ENCODE results near the gene CYTH1.

The CYTH1 gene, protein sequence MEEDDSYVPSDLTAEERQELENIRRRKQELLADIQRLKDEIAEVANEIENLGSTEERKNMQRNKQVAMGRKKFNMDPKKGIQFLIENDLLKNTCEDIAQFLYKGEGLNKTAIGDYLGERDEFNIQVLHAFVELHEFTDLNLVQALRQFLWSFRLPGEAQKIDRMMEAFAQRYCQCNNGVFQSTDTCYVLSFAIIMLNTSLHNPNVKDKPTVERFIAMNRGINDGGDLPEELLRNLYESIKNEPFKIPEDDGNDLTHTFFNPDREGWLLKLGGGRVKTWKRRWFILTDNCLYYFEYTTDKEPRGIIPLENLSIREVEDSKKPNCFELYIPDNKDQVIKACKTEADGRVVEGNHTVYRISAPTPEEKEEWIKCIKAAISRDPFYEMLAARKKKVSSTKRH

DNA sequence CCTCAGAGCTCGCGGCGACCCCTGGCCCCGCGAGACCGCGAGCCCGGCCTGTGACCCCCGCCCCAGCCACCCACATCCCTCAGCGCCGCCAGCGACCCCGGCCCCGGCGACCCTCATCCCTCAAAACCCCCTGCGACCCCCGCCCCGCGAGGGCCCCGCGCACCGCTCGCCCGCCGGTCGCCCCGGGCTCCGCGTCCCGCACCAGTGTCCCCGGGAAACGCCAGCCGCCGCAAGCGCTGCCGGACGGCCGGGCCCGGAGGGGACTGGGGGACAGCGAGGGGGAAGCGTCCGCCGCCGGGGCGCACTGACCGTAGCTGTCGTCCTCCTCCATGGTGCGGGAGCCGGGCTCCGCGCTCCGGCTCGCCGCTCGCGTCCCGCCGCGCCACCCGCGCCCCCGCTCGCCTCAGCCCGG is at the start of gene CYTH1:
TSS of gene CYTH1 (minus strand) at position 381 of the 412 bp plus-strand sequence. CDS start at position 331, 50 bp downstream.
- DNase-seq, result no peak

DNA sequence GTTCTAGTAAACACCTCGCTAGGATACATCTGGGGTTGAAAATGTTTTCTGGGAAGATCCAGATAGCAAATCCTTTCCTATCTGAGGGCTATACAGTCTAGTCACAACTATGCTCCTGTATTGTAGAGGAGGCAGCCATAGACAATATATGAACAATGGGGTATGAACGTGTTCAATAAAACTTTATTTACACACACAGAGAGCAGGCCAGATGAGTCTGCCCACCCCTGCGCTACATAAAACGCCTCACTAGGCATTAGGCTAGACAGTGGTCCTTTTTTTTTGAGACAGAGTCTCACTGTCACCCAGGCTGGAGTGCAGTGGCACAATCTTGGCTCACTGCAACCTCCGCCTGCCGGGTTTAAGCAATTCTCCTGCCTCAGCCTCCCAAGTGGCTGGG is 47.4 kb upstream of the CYTH1 start:
- no peak for DNase-seq

DNA sequence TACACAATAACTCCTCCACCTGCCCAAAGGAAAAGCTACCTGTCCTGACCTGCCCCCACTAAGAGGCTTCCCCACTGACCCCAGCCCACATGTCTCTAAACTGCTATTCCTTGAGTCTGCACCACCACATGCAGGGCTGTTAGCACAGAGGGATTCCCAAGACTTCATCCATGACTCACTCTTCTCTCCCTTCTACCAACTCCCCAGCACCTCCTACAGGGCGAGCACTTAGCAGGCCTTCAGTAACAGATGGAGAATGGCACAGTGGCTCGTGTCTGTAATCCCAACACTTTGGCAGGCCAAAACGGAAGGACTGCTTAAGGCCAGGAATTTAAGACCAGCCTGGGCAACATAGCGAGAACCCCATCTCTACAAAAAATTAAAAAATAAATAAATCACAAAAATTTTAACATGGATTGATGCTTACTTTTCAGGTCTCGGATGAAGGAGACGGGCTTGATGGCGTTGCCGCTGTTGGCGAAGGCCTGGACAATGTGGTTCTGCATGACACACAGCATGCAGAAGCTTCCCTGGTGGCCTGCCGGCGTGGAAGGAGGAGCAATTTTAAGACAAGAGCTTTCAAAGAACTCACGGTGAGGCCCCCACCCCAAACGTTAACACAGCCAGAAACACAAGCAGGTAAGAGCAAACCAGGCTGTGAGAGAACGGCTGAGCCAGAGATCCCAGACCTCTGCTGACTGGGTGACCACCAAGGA is 46.6 kb upstream of the CYTH1 start:
- no peak for DNase-seq

DNA sequence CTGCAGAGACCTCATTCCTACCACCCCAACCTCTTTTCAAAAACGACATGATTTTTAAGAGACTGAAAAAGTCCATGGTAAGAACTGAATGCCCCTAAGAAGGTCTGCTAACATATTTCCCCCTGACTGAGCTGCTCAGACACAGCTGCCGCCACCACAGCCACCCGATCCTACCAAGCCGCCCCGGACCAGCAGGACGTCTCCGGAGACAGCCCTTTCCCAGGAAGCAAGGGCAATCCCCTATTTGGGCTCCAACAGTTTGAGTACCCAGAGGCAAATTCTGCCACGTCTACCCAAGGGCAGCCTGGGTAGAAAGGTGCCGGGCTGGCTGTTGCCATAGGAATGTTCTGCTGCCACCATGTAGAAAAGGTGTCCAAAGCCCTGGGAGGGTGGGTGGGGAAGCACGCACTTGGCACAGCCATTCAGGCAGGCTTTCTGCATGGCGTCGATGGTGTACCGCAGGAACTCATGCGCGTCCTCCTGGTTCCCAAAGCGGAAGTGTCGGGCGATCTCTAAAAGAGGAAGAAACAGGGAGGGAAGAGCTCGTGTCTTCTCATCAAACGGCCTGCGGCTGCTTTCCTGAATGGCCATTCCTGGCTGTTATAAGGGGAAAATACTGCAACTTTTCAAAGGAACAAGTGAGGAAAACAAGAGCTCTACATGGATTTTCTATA is 44.9 kb upstream of the CYTH1 start:
- no peak for DNase-seq

DNA sequence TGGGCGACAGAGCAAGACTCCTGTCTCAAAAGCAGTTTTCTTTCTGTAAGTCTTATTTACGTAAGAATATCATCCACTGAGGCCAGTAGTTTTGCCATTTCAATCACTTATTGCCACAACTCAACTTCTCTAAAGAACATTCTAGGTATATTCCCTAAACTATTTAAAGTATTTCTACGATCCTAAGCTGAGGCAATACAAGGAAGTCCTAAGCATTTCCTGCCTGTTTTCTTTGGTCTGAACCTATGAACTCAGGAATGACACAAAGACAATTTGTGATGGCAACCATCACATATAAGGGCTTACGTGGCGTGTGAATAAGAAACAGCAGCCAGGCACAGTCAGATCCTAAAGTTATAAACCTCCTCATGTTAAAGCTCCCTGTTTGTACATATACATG is 44.3 kb upstream of the CYTH1 start:
- DNase-seq, result no peak

DNA sequence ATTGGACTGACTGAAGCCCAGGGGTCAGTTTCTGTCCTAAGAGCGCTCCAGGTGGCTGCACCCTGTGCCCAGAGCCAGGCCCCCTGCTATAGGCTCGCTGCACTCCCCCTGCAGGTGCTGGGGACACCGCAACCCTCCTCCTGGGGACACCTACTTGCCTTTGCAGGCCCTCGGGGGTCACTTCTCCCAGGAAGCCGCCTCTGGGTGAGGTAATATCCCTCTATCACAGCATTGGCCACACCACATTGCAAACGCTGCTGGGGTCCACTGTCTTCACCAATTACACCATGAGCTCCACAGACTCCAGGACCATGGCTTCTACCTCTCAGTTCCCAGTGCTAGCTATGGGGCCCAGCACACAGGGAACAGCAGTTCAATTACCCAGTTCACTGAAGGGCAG is 43.6 kb upstream of the CYTH1 start:
- DNase-seq, result no peak

DNA sequence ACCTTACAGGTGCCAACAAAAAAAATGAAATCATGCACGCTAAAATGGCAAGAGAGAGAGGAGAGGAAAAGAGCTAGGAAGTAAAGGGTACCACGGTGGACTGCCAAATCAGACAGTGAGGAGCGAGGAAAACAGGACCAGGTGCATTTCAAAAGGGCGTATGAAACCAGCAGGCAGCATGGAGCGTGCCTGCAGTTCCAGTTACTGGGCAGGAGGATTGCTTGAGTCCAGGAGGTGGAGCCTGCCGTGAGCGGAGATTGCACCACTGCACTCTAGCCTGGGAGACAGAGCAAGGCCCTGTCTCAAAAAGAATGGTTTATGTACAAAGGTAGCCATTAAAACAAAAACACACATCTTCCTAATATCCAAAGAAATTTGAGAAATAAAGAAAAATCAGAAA is 42.2 kb upstream of the CYTH1 start:
- no peak for DNase-seq

DNA sequence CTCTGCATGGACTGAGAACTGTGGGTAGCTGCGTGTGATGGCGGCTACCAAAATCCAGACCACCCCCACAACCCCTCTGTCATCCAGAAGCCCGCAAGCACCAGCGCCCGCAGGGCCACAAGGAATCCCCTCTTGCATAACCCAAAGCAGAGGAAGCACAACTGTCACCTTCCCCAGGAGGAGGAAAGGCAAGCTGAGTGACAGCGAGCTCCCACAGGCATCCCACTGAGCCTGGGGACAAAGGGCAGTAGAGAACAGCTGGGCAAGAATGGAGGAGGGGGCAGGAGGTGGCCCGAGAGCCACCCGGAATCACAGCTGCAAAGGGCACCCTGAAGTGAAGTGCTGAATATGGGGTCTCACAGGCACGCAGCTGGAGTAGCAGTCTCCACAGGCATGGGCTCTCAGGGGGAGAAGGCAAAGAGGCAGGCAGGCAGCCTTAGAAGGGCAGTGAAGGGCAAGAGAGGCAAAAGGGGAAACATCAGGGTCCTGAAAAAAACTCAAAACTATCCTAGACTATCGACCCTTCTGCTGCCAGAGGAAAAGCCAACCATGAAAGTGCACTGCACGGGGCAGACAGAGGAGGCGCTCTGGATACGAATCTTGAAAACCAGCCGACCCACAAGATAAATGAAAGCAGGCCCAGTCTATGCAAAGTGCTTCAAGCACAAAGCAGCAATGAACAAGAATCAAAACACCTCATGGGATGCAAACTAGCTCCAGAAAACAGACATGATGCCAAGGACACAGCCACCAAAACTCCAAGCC is 41.4 kb upstream of the CYTH1 start:
- DNase-seq, result no peak

DNA sequence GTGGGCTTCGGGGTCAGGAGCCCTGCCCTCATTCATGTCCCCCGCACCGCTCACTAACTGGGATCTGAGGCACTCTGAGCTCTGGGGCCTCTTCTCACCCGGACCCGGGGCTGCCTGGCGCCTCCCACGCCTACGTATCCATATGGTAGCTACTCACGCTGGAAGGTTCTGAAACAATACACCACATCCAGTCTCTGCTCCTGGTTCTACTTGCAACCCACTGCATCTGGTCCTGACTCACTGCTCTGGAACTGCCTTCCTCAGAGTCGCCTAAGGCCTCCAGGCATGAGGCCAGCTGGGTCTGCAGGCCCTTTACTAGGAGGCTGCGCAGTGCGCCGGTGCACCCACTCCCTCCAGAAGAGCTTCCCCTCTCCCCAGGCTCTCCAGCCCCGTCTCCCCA is 40.5 kb upstream of the CYTH1 start:
- no peak for DNase-seq

DNA sequence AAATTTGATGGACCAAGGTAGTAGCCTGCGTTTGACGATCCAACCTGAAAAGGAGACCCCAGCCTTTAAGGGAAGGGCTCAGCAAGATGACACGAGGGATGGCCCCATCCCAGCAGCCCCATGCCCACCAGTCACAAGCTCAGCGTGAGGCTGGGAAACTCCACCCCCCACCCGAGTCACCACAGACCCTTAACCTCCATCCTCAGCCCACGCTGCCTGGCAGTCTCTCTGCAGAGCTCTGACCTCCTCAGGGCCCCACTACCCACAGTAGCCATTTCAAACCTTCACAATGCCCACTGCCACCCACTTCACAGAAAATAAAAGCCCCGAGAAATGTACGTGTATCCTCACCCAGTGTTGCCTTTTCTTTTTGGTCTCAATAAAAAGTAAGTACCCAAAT is 39.9 kb upstream of the CYTH1 start:
- no peak for DNase-seq

DNA sequence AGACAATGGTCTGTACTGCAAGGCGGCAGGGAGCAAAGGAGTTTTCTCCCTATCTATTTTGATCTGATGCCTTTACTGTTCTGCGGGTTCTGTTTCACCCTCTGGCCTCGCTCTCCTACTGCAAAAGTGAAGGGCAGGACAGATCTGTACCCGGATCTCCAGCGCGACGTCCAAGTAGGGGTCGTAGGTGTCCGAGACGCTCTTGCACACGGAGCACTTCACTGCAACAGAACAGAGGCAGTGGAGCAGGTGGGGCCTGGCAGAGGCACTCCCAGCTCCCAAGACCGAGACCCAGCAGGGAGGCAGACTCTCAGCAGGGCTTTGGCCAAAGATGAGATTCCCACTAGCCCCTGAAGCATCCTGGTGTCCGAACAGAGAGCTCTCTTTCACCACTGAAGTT is 38.8 kb upstream of the CYTH1 start:
- DNase-seq, result no peak

DNA sequence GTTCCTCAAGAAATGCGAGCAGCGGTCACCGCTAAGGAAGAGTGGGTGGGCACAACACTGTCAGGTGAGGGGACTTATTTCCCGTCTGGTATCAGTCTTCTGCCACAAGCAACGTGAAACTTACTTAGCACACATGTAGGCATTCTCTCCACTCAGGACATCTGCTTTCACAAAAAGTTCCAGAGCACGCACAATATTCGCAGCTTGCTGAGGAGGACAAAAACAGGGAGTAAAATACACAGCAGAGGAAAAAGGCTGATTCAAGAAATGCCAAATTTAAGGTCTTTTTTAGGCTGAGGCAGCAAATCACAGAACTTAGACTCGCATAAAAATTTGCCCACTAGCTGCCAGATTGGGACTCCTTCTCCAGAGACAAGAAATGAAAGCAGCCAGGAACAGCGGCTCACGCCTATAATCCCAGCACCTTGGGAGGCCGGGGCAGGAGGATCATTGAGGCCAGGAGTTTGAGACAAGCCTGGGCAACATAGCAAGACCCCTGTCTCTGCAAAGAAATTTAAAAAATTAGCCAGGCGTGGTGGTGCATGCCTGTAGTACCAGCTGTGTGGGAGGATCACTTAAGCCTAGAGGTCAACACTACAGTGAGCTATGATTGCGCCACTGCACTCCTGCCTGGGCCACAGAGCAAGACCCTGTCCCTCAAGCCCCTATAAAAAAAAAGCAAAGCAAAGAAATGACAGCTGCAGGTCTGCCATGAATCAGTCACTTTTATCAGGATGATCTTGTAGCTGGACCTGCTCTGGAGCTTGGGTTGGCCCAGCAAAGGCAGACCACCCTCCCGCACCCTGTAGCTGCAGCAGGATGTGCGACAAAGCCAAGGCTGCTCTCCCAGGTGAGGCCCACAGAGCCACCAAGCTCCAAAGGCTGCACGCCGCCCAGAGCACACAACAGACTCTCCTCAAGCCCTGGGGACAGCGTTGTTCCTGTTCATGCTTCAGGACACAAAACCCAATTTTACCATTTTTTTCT is 38.0 kb upstream of the CYTH1 start:
- DNase-seq, result no peak

DNA sequence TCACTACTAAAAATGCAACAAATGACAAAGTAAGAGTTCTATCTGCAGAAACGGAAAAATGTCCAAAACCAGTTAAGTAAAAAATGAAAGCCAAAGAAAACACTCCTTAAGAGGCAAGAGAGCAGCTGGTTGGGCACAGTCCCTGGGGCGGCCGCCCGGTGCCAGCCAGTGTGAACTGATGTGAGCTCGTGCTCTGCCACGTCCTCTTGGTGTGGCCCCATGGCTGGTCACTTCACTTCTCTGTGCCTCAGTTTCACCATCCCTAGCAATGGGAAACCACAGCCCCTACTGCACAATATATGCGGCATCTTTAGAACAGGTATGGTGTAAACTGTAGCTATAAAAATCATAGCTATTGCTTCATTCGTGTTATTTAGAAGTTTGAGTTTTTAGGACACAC is 37.3 kb upstream of the CYTH1 start:
- DNase-seq, result no peak

DNA sequence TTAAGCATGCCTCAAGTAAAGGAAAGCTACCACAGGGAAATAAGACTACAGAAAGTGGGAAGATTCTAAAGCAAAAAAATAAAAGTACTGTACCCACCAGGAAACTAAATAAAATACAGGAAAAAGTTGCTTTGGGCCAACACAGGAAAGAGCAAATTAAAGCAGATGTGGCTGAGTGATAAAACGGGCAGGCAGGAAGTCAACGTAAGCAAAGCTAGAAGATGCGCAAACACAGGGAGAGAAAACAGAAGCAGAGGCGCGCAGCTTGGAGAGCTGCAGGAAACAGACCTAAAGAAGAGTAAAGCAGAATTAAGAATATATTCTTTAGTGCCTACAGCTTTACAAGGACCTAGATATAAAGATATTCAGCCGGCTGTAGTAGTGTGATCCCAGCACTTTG is 36.9 kb upstream of the CYTH1 start:
- peak; percentile 76 for DNase-seq

DNA sequence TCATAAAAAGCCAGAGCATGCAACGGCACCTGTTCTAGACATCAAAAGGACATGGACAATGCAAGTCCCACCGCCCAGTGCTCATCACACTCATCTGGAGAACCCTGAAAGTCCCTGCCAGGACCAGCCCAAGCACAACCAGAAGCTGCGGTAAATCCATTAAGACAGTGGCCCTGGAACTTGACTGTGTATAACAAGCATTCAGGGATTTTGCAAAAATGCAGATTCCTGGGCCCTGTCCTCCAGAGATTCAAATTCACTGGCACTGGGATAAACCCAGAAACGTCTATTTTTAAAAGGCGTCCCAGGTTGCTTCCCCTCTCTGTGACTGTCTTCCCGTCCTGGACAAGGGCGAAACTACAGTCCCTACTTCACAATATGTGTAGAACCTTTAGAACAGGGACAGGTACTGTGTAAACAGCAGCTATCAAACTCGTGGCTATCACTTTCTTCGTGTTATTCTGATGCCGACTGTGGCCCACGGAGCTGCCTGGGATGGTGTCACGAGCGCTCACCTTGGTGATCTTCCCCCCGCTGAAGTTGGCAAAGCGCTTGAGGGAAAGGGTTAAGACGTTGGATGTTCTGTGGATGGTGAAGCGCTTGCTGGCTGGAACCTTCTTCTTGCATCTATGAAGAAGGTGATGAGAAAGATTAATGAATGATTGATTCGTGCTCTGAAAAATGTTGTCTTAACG is 36.2 kb upstream of the CYTH1 start:
- no peak for DNase-seq

DNA sequence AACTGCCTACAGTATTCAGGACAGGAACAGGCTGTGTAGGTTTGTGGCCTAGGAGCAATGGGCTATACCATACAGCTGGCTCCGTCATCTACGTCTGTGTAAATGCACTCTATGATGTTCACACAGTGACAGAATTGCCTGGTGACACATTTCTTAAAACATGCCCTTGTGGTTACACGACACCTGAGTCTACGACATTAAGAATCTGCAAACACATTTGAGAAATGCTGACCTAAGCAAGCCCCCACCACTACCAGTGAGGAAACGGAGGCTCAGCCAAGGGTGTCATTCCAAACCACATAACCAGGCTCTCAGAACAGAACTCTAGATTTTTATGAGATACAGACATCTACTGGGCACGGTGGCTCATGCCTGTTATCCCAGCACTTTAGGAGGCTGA is 35.0 kb upstream of the CYTH1 start:
- DNase-seq, result peak; percentile 88

DNA sequence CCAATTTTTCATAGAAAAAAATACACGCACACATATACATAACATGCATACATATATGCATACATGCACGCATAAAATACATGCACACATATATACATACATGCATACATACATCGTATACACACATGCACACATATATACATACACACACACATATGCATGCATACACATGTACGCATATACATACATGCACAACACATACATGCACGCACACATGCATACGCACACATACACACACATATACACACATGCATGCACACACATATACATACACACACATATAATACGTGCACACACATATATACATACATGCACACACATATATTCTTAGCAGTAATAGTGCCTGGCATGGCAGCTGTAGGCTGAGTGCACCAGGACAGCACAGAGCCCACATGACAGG is 33.6 kb upstream of the CYTH1 start:
- DNase-seq, result no peak

DNA sequence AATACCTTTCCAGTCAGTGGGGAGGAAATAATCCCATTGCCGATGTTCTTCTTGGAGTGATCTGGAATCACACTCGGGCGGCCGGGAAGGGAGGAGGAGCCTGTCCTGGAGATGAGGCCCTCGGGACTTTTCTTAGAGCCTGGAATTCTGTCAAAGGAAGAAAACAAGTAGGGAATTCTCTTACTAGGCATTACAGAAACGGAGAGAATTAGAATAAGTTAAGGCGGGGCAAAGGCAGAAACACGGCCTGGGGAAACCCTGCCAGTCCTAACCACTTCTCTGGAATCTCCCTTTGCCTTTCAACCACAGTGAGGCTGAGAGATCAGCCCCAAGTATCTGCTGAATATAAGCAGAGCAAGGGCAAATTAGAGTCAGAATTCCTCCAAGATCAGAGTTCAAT is 30.8 kb upstream of the CYTH1 start:
- no peak for DNase-seq

DNA sequence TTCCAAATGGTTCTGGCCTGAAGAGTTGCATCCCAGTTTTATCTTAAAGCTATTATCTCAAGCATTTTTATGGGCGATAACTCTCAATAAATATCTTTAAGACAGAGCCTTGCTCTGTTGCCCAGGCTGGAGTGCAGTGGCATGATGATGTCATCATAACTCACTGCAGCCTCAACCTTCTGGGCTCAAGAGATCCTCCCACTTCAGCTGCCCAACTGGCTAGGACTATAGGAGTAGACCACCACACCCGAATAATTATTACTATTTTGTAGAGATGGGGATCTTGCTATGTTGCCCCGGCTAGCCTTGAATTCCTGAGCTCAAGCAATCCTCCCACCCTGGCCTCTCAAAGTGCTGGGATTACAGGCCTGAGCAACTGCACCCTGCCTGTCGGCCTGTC is 26.1 kb upstream of the CYTH1 start:
- DNase-seq, result no peak

DNA sequence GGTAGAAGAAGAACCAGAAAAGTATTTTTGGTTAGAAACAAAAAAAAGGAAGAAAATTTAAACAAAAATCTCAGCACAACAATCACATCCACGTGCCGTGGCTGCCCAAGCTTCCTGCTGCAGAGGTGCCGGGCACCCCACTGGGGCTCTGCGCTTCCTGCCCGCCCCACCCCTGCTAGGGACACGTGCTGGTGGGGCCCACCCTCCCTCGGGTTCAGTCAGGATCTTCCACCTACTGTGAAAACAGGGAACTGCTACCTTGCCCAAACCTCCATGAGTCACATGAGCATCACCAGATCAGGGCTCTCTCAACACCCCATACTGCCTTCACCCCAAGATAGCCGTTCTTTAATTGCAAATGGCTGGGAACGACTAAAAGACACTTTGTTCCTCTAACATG is 24.4 kb upstream of the CYTH1 start:
- peak; percentile 71 for DNase-seq

DNA sequence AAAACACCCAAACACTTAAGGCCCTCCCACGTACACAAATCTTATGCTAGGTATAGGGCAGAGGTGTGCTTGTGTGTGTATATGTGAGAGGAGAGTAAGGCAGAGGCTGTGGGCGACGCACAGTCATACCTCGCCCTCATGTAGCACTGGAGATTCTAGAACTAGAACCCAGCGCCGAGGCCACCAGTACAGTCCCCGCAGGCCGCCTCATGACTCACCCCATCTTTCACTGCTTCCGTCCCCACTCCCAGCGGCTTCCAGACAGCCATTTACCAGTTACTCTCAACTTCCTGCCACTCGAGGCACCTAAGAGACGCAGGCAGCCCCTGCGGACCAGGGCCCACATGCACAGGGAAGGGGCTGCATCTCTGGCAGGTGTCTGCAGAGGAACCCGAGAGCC is 23.2 kb upstream of the CYTH1 start:
- DNase-seq, result peak; percentile 66
